ENCODE results near the gene APLP2. TPM values are rescaled to one million over a fixed set of nuclear protein-coding genes. Genes with fewer than 3 reads are reported as not detected.
A peak's percentile ranks its signal among the peaks of the same experiment; 100 is the strongest.

Gene APLP2
- polyA plus RNA-seq, 3 donors, result 486 to 622 (median 591) TPM

- peaks cover 2 to 5% (median 2%) of the 10 kb centered on the region in 3 donors for H3K27me3 Mint-ChIP-seq (ENCODE audit: low read depth in 3 of 3)
- peak overlapping the region in 1 of 7 donors; percentile 30 for H3K27ac Mint-ChIP-seq
- no peak overlapping the region for H3K4me3 Mint-ChIP-seq
Observed at GRCh38 chr11:130037881-130038585, 31.7 kb upstream of the APLP2 start.

GRCh38 chr11:130040281-130040940, 29.3 kb upstream of the APLP2 start:
- intact Hi-C loops (cut with micrococcal nuclease), result no loop called here
- TF ChIP-seq CTCF (IDR thresholded peaks at IDR 0.05), result no peak
- no peaks in the 10 kb centered on the region for H3K27me3 ChIP-seq (ENCODE audit: control insufficient read depth in 2 of 2, insufficient read depth in 2 of 2, low read length in 2 of 2)
- WGBS (ENCODE audit: insufficient coverage), result 96% methylated on average over 43 of the region's 49 CpGs
- Mint-ChIP-seq H3K4me1 (peaks cover 34% of the 10 kb centered on the region), H3K27me3 (ENCODE audit: low read depth in 3 of 3) (peaks cover 2 to 5% (median 2%) of the 10 kb centered on the region in 3 donors), H3K27ac (peak overlapping the region in 2 of 7 donors; percentile 8 to 59), H3K4me3 (no peak overlapping the region), H3K9me3 (no peaks in the 10 kb centered on the region), H3K36me3 (no peaks in the 10 kb centered on the region)
- no peaks in the 10 kb centered on the region for H4K20me1 ChIP-seq (ENCODE audit: insufficient read depth, low read length)
- H3K27ac ChIP-seq (ENCODE audit: low read depth in 1 of 2, low read length in 2 of 2), result no peak overlapping the region
- no peak overlapping the region for H3K4me3 ChIP-seq (replicated peaks in 1 of 3; ENCODE audit: low read depth in 2 of 3, low read length in 3 of 3)
- H3K79me2 ChIP-seq (ENCODE audit: insufficient read depth, low read length), result peaks cover 5% of the 10 kb centered on the region
- DNase-seq, result no peak
- peaks cover 37 to 49% of the 10 kb centered on the region in 2 donors for H3K4me1 ChIP-seq (ENCODE audit: control insufficient read depth in 1 of 2, insufficient read depth in 2 of 2, low read length in 2 of 2)
- no peak overlapping the region for H3K9ac ChIP-seq (ENCODE audit: insufficient read depth, low read length, poor library complexity, severe bottlenecking)
- H2AFZ ChIP-seq (ENCODE audit: insufficient read depth, low read depth, low read length, poor library complexity, severe bottlenecking), result no peak overlapping the region
- H3K36me3 ChIP-seq (replicated peaks in 1 of 2; ENCODE audit: control insufficient read depth in 1 of 2, insufficient read depth in 2 of 2, low read length in 2 of 2), result no peaks in the 10 kb centered on the region
- H3K4me2 ChIP-seq (replicated peaks; ENCODE audit: extremely low read depth, low read length, poor library complexity, severe bottlenecking), result no peak overlapping the region
- H3K9me3 ChIP-seq (replicated peaks in 1 of 2; ENCODE audit: control insufficient read depth in 1 of 2, insufficient read depth in 1 of 2, low read length in 2 of 2), result no peaks in the 10 kb centered on the region

More at GRCh38 chr11:130037881-130038585, 31.7 kb upstream of the APLP2 start:
- H3K4me3 ChIP-seq (replicated peaks in 1 of 3; ENCODE audit: low read depth in 2 of 3, low read length in 3 of 3), result no peak overlapping the region
- no peaks in the 10 kb centered on the region for H3K9me3 ChIP-seq (replicated peaks in 1 of 2; ENCODE audit: control insufficient read depth in 1 of 2, insufficient read depth in 1 of 2, low read length in 2 of 2)
- 90% methylated on average over 2 of the region's 7 CpGs for WGBS (ENCODE audit: insufficient coverage)
- DNase-seq, result no peak
- Mint-ChIP-seq H3K36me3 (no peaks in the 10 kb centered on the region), H3K9me3 (no peaks in the 10 kb centered on the region), H3K4me1 (peaks cover 24% of the 10 kb centered on the region)
- H3K9ac ChIP-seq (ENCODE audit: insufficient read depth, low read length, poor library complexity, severe bottlenecking), result no peak overlapping the region
- no peaks in the 10 kb centered on the region for H3K27me3 ChIP-seq (ENCODE audit: control insufficient read depth in 2 of 2, insufficient read depth in 2 of 2, low read length in 2 of 2)
- peaks cover 17 to 33% of the 10 kb centered on the region in 2 donors for H3K4me1 ChIP-seq (ENCODE audit: control insufficient read depth in 1 of 2, insufficient read depth in 2 of 2, low read length in 2 of 2)
- H3K79me2 ChIP-seq (ENCODE audit: insufficient read depth, low read length), result peaks cover 5% of the 10 kb centered on the region
- no peak for TF ChIP-seq CTCF (IDR thresholded peaks at IDR 0.05)
- H2AFZ ChIP-seq (ENCODE audit: insufficient read depth, low read depth, low read length, poor library complexity, severe bottlenecking), result no peak overlapping the region
- H3K36me3 ChIP-seq (replicated peaks in 1 of 2; ENCODE audit: control insufficient read depth in 1 of 2, insufficient read depth in 2 of 2, low read length in 2 of 2), result no peaks in the 10 kb centered on the region
- H4K20me1 ChIP-seq (ENCODE audit: insufficient read depth, low read length), result no peaks in the 10 kb centered on the region
- no peak overlapping the region for H3K27ac ChIP-seq (ENCODE audit: low read depth in 1 of 2, low read length in 2 of 2)
- H3K4me2 ChIP-seq (replicated peaks; ENCODE audit: extremely low read depth, low read length, poor library complexity, severe bottlenecking), result no peak overlapping the region
- intact Hi-C loops (cut with micrococcal nuclease), result no loop called here
